ENCODE results near the gene ABCD3.
"Not testable (repeated sequence)": the region's sequence is repeated elsewhere in the genome, so short reads cannot be mapped to it uniquely, and the experiment has no call there.

ABCD3 gene

DNA sequence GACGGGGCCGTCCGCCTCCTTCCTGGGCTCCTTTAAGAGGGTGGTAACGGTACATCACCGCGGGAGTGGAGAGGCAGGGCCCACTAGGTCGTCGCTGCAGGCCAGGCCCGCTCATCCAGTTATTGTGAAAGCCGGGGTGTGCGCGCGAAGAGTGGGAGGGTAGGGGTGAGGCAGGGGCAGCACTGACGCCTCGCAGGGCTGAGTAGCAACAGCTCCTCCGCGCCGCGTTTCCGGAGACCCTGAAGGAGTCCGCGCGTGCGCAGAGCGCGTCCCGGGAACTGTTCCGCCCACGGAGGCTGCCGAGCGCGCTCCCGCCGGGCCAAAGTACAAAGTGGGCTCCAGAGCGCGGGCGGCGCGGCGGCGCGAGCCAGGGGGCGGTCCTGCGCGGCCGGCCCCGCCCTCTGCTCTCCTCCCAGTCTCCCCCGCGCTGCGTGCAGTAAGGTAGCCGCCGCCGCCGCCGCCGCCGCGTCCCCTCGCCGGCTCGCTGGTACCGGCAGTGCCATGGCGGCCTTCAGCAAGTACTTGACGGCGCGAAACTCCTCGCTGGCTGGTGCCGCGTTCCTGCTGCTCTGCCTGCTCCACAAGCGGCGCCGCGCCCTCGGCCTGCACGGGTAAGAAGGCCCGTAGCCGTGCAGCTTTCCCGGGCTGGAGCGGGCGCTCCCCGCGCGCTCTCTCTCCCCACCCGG is at the start of gene ABCD3:
ABCD3 (plus strand) TSS at position 412 of the 686 bp plus-strand sequence; CDS start at position 502, 90 bp downstream.
- DNase-seq = peak; percentile 97

DNA sequence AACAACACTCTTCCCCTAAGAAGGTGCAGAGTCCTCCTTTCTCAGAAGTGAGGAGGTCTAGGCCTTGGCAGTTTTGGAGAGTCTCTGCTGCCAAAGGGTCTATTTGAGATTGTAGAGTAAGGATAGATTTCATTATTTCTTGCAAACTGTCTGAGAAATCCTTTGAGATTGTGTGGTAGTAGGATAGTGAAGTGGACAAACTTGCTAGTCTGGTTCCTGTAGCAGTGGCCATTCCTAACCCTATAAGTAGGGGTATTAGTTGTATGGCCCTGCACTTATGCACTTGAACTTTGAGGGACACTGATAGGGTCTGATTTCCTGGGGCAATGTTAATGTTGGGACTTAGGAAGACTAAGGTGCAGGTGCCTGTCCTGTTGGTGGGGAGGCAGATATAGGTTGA is 45.4 kb upstream of the ABCD3 start:
- not testable (repeated sequence) for DNase-seq

DNA sequence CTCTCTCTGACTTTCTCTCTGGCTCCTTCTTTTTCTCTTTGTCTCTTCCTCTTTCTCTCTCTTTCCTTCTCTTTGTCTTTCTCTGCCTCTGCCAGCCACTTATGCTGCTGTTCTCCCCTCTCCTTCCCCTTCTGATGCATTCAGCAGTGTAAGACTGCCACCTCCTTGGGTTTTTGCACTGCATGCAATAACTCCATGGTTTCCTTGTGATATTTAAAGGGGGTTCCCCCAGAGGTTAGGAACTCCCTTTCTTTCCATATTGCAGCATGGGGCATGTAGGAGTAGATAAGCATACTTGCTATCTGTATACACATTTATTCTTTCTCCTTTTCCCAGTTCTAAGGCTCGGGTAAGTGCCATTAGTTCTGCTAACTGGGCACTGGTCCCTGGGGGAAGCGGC is 44.9 kb upstream of the ABCD3 start:
- DNase-seq = not testable (repeated sequence)

DNA sequence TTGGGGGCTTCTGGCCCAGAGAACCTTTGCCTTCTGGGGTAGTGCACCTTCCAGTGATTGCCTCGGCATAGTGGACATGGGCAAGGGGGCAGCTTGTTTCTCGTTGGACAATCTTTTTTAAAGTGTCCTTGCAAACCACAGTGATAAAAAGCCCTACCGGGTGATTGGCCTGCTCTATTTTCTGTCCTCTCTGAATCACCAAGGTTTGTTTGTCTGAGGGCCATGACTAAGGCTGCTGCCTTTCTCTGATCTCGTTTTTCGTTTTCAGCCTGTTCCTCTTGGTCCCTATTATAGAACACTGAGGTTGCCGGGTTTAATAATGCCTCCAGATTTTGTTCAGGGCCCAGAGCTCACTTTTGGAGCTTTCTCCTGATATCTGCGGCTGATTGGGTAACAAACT is 42.5 kb upstream of the ABCD3 start:
- not testable (repeated sequence) for DNase-seq

DNA sequence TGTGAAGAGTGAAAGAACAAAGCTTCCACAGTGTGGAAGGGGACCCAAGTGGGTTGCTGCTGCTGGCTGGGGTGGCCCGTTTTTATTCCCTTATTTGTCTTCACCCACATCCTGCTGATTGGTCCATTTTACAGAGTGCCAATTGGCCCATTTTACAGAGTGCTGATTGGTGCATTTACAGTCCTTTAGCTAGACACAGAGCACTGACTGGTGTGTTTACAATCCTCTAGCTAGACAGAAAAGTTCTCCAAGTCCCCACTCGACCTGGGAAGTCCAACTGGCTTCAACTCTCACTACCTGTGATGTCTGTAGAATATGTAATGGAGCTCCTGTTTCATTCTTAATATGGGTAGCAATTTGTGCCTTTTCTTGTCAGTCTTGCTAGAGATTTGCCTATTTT is 39.7 kb upstream of the ABCD3 start:
- not testable (repeated sequence) for DNase-seq

DNA sequence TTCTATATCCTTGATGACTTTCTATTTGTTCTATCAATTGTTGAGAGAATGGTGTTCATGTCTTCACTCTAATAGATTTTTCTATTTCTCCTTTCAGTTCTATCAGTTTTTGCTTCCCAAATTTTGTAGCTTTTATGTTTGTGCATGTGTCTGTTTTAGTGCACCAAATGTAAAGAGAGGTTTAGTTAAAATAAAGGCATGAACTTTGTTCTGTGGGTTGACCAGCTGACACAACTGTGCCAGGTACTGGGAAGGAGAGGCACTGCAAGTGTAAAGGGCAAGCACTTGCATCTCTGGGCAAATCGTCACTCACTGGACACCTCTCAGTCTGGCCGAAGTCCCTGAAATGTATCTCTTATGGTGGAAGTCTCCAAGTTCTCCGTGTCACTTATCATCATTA is 38.6 kb upstream of the ABCD3 start:
- no peak for DNase-seq

DNA sequence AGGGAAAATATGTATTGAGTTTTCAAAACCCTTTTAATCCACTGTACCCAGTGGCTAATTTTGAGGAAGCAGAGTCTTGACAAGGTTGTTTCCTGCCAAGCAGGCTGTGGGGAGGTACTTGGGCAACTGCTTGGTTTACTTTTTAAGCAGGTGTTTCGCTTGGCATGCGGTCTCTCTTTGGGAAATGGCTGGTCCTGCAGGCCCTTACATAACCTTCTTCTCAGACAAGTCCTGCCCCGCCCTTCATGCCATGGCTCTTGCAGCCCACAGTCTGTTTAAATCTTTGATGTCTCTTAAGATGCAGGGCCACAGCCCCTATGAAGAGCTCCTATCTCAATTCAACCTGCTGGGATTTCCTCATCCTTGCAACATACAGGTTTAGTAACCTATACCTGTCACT is 36.0 kb upstream of the ABCD3 start:
- no peak for DNase-seq

DNA sequence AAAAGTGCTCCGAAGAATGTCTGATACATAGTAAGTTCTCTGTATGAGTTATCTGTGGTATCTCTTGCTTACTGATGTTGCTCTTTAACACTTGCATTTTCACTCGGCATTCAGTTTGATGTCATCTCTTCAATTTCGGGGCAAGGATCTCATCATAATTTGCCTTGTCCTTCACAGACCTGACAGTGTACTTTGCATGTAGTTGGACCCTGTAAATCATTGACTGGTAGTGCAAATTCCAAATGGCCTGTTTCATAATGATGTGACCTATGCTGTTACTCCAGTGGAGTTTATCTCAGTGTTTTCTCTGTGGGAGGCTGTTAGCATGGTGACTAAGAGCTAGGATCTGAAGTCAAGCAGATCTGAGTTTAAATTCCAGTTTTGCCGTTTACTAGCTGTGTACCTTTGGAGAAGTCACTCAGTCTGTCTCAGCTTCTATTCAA is 34.2 kb upstream of the ABCD3 start:
- no peak for DNase-seq

DNA sequence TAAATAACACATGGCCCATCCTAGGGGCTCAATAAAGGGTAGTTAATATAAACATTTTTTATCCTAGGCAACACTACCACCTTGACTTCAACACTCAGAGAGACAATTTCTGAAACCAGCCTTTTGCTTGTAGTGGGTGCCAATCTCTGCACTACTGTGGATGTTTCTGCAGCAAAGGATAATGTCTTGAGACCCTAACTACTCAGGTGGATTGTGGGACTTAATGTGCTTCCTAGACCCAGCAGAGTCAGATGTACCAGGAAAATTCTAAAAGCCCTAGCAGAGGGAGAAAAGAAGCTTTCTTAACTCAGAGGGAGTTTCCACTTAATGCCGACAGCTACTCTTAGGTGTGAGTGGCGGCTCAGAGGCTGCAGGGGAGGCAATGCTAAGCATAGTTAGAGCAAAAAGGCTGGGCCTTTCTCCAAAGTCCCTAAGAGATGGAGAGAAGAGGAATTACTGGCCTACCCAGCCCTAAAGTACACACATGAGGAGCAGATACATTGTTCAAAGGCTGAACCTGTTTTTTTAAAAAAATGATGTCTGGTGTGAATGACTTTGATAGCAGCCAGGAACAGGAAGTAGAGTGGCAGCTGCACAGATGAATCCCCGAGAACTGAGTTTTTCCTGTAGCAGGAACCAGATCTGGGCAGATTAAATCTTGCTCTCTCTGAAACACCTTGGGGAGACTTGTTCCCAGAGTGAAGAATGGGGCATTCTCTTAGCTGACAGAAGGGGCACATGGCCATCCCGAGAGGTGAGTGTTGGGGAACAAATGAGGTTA is 33.5 kb upstream of the ABCD3 start:
- DNase-seq = no peak

DNA sequence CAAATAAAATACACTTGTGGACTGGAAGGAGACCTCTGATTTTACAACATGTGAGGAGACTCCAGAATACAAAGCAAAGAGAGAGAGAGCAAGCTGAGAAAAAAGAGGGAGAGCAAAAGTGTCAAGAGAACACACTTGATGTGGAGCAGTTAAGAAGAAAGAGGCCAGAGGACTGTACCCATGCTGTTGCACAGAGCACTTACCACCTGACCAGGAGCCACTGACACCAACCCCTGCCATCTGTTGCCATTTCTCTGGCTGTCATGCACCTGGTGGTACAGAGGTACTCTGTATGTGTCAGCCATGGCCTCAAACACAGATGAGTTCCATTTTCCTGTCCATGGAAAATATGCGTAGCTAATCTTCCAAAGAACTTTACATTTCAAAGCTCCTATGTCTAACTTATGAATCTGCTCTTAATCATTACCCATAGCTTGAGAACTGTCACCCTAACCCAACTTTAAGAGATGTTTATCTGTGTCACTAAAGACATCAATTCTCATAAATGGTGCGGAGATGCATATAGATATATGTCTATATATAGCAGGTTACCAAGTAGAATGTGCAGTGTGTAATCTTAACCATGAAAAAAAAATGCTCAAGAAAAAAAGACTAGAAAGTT is 32.8 kb upstream of the ABCD3 start:
- no peak for DNase-seq

DNA sequence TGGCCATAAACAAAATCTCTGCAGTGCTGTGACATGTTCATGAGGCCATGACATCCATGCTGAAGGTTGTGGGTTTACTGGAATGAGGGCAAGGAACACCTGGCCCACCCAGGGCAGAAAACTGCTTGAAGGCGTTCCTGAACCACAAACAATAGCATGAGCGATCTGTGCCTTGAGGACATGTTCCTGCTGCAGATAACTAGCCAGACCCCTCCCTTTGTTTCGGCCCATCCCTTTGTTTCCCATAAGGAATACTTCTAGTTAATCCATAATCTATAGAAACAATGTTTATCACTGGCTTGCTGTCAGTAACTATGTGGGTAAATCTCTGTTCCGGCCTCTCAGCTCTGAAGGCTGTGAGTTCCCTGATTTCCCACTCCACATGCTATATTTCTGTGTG is 28.9 kb upstream of the ABCD3 start:
- no peak for DNase-seq

DNA sequence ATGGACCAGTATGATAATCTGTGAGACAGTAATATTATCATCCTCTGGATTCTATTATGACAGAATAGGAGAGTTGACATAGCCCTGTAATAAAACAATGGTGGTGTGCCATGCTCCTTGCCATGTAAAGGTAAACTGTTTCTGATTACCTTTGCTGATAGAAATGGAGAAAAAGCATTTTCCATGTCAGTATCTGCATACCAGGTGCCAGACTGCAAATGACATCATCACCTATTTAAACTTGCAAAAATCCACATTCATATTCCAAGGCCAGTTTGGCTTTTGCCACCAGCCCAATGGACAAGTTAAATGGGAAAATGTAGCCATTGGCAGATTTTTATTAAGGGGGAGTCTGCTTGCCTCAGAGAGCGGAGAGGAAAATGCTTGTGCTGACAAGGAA is 23.9 kb upstream of the ABCD3 start:
- no peak for DNase-seq

DNA sequence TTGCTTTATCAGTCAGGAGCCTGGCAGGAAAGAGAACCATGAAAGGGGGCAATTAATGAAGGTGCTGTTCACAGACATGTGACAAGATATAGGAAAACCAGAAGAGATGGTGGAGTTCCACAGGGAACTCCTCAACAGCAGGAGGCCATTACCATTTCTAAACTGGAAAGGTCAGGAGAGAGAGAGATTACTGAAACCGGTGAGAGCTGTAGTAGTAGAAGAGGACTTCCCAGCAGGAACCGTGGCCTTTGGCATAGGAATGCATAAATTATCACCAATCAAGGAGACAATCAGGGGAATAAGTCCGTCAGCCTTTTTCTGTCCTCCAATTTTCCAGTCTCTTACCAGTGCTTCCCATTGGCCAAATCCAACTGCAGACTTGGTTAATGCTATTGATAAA is 23.0 kb upstream of the ABCD3 start:
- DNase-seq = no peak

DNA sequence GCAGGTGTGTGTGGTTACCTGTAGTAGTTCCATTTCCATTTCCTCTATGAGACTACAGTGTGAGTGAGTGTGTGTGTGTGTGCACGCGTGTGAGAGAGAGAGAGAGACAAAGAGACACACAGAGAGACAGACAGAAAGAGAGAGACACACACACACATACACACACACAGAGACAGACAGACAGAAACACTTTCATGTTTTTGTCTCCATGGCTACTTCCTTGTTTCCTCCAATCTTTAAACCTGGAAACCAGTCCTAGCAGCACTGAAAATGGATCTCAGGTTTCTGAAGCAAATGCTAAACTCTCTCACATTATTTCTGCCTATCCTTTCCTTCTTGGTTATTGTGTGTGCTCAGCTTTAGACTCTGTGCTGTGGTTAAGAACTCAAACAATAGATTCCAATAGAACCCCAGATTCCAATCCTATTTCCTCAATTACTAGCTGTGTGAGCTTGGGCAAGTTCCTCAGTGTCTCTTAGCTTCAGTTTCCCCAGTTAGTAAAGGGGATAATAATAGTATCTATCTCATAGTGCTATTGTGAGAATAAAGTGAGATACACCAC is 22.4 kb upstream of the ABCD3 start:
- no peak for DNase-seq

DNA sequence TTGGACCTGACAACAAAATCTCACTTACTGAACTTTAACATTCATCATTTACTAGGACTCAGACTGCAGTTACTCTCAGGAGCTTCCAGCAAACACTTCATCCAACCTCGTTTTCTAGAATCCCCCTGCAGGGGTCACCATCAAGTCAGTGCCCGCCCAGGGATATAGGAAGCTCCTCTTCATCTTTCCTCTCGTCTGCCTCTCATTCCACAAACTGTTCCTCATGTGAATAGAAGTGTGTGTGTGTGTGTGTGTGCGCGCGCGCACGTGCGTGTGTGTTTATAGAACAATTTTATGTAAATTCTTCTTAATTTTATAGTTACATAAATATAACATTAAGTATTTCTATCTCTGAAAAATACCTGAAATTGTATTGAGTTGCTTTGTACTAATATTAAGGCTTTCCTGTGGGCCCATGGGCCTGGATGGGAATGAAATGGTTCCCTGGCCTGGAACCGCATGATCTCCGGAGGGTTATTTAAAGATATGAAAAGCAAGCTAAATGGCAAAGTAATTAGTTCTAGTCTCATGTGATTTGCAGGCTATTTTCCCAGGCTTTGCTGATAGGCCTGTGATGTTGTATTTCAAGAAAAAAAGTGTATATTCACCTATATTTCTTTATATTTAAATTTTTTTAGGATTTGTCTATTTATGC is 21.7 kb upstream of the ABCD3 start:
- no peak for DNase-seq

DNA sequence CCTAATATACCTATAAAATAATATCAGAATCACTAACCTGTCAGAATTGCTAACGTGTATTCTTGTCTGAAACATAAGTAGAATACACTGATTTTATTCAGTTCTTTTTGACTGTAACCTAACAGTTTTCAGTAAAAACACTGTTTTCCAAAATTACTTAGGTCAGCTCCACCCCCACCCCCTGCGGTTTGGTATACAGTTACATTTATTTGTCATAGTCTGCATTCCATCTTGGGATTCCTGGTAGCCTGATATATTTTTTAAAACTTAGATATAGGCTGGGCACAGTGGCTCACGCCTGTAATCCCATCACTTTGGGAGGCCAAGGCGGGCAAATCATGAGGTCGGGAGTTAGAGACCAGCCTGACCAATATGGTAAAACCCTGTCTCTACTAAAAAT is 19.8 kb upstream of the ABCD3 start:
- no peak for DNase-seq

DNA sequence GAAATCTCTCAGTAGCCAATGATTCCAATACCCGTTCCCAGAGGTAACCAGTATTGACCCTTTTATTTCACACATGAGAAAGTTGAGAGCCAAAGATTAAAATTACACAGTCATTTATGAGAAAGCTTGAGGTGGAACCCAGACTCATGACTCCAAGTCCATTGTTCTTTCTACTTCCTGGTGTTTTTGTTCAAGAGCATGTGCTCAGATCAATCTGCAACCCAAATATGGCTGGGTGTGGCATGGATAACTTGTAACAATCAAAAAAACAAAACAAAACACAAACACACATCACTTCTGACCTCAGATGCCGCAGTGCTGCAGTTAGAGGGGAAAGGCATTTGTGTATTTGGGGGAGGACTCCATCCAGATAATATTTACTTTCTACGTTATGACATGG is 18.7 kb upstream of the ABCD3 start:
- DNase-seq = no peak

DNA sequence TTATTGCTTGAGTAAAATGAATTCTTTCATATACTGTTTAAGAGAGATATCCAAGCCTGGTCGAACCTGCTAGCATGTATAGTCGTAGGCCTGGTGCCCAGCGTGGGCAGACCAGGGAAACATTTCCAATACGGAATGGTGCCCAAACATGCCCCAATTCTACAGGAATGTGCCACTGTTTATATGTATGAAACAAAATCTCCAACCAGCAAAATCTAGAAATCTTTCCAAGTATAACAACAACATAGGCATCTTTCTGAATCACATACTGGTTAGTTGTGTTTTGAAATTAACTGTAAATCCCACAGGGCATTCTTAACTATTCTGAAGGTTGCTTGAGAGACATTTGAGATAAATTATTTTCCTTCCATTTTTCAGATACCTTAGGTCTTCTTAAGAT is 17.0 kb upstream of the ABCD3 start:
- no peak for DNase-seq

DNA sequence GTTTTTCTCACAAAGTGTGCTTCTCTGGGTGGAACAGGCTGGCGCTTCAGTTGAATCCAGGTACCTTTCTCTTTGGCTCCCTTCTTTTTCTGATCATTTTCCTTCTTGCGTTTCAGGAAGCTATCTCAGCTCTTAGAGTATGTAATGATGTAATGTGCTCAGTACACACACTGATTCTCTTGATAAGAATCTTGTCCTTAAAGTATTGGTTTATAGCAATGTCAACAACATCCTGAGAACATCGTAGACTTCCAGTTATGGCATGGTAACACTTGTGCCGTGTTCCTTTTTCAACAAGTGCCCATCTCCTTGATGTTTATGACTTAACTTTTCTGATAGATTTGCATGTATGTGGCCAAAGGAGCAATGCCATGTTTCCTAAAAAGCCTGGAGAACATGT is 11.7 kb upstream of the ABCD3 start:
- no peak for DNase-seq

DNA sequence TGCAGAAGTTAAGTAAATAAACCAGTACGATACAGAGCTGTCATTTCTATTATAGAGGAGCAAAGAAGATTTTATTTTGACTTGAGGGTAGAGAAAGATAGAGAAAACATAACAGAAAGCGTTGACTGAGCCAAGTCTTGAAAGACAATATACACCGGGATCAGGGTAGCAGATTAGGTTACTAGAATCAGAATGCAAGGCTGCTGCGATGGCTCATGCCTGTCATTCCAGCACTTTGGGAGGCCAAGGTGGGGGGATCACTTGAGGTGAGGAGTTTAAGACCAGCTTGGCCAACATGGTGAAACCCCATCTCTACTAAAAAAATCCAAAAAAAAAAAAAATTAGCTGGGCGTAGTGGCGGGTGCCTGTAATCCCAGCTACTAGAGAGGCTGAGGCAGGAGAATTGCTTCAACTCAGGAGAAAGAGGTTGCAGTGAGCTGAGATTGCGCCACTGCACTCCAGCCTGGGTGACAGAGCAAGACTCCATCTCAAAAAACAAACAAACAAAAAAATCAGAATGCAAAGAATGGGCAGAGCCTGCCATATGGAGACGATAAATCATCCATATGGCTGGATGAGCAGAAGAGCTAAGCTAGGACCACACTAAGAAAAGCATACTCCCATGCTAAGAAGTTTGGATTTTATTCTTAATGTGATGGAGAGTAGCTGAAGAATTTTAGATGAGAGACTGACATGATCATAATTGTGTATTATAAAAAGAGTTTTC is 9.9 kb upstream of the ABCD3 start:
- no peak for DNase-seq

DNA sequence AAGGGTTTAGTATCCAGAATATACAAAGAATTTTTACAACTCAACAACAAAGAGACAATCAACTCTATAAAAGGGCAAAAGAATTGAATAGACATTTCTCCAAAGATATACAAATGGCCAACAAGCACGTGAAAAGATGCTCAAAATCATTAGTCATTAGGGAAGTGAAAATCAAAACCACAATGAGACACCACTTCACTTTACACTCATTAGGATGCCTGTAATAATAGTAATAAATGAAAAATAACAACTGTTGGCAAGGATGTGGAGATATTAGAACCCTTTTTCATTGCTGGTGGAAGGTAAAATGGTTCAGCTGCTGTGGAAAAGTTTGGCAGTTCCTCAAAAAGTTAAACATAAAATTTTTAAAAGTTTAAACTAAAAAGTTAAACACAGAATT is 7.0 kb upstream of the ABCD3 start:
- DNase-seq = no peak

DNA sequence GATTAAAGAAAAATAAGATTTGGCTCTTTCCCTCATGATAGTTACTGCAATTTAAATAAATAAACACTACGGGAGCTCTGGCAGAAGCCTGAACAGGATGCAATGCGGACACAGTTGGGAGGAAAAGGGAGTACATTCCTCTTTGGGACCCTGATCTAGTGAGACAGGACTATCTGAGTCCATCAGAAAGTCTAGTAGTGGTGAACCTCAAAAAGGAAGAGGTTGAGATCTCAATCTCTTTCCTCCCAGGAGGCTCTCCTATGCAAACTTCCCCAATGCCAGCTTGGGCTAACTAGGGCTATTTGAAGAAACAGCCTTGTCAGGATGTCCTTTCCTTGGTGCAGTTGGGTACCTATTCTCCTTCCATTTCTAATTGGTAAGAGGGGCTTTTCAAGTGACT is 4.9 kb upstream of the ABCD3 start:
- no peak for DNase-seq

All from stimulated activated CD4-positive, alpha-beta T cell treated with anti-CD3 and anti-CD28 coated beads, Interleukin-4, amount 100 ng/mL, for 1 hour (primary cell).